ENCODE data around the gene VGF.

- TF ChIP-seq CTCF (tag by site-specific recombination; IDR thresholded peaks at IDR 0.05) = no peak
- TF ChIP-seq ZNF510 (tag by site-specific recombination; IDR thresholded peaks at IDR 0.05; ENCODE audit: insufficient replicate concordance) = no peak
- no peak for TF ChIP-seq ZNF239 (tag by site-specific recombination; IDR thresholded peaks at IDR 0.05)
- TF ChIP-seq ATF2 (tag by site-specific recombination; IDR thresholded peaks at IDR 0.05; ENCODE audit: low read depth) = peak; percentile 59; the same call in 1 of the 2 replicates
- peak; percentile 100 for TF ChIP-seq REST (tag by site-specific recombination; IDR thresholded peaks at IDR 0.05)
- TF ChIP-seq ZNF24 (tag by site-specific recombination; IDR thresholded peaks at IDR 0.05) = peak; percentile 100
- no peak for TF ChIP-seq ZNF157 (tag by site-specific recombination; IDR thresholded peaks at IDR 0.05)
- TF ChIP-seq ZNF660 (tag by site-specific recombination; IDR thresholded peaks at IDR 0.05) = peak; percentile 78
- TF ChIP-seq ZNF433 (tag by site-specific recombination; IDR thresholded peaks at IDR 0.05; ENCODE audit: low read depth) = no peak
- TF ChIP-seq ZBTB1 (tag by site-specific recombination; IDR thresholded peaks at IDR 0.05) = no peak
- peak; percentile 91 for TF ChIP-seq ZNF561 (tag by site-specific recombination; IDR thresholded peaks at IDR 0.05; ENCODE audit: borderline replicate concordance)
- TF ChIP-seq ZNF768 (tag by site-specific recombination; IDR thresholded peaks at IDR 0.05) = no peak
- TF ChIP-seq ZNF121 (tag by site-specific recombination; IDR thresholded peaks at IDR 0.05) = no peak
- TF ChIP-seq ZNF416 (tag by site-specific recombination; IDR thresholded peaks at IDR 0.05) = no peak
Measured at GRCh38 chr7:101165075-101165957, at the start of gene VGF.

Data from HEK293 (cell line).